ENCODE results near the gene PPP1R37.

PPP1R37 gene

GRCh38 chr19:45101806-45102205, 8.8 kb downstream of the PPP1R37 start:
- no peaks in the 10 kb centered on the region for H3K27me3 ChIP-seq (ENCODE audit: insufficient read depth, low read depth)
- no peak overlapping the region for H2AFZ ChIP-seq (ENCODE audit: low read depth)
- peaks cover 32% of the 10 kb centered on the region for H3K4me1 ChIP-seq (ENCODE audit: low read depth, poor library complexity, severe bottlenecking)
- H3K4me3 ChIP-seq (IDR thresholded peaks at IDR 0.05; ENCODE audit: insufficient read depth, low read depth, low read length) = no peak overlapping the region
- H4K20me1 ChIP-seq (ENCODE audit: insufficient read depth) = peaks cover 3% of the 10 kb centered on the region; the same call in 1 of the 2 replicates
- H3K9ac ChIP-seq = no peak overlapping the region
- no peak for TF ChIP-seq CTCF (conservative IDR thresholded peaks at IDR 0.05; ENCODE audit: low read depth, low read length)
- H3K79me2 ChIP-seq (ENCODE audit: insufficient read depth, low read depth) = peaks cover 93% of the 10 kb centered on the region
- H3K36me3 ChIP-seq (ENCODE audit: insufficient read depth) = no peaks in the 10 kb centered on the region
- no peak overlapping the region for H3K4me2 ChIP-seq
- H3K27ac ChIP-seq = no peak overlapping the region

- Histone ChIP-seq H3K36me3 (ENCODE audit: insufficient read depth) (no peaks in the 10 kb centered on the region), H3K4me3 (IDR thresholded peaks at IDR 0.05; ENCODE audit: insufficient read depth, low read depth, low read length) (no peak overlapping the region), H3K9ac (no peak overlapping the region), H2AFZ (ENCODE audit: low read depth) (no peak overlapping the region), H4K20me1 (ENCODE audit: insufficient read depth) (peaks cover 3% of the 10 kb centered on the region; the same call in 1 of the 2 replicates), H3K27ac (no peak overlapping the region), H3K4me1 (ENCODE audit: low read depth, poor library complexity, severe bottlenecking) (peaks cover 26% of the 10 kb centered on the region), H3K4me2 (no peak overlapping the region), H3K27me3 (ENCODE audit: insufficient read depth, low read depth) (no peaks in the 10 kb centered on the region), H3K79me2 (ENCODE audit: insufficient read depth, low read depth) (peaks cover 93% of the 10 kb centered on the region)
- TF ChIP-seq CTCF (conservative IDR thresholded peaks at IDR 0.05; ENCODE audit: low read depth, low read length) = no peak
Measured at GRCh38 chr19:45102481-45102880, 9.5 kb downstream of the PPP1R37 start.

GRCh38 chr19:45103156-45103507, 10.2 kb downstream of the PPP1R37 start:
- Histone ChIP-seq H3K27me3 (ENCODE audit: insufficient read depth, low read depth) (no peaks in the 10 kb centered on the region), H3K9ac (no peak overlapping the region), H3K27ac (no peak overlapping the region)

DNA sequence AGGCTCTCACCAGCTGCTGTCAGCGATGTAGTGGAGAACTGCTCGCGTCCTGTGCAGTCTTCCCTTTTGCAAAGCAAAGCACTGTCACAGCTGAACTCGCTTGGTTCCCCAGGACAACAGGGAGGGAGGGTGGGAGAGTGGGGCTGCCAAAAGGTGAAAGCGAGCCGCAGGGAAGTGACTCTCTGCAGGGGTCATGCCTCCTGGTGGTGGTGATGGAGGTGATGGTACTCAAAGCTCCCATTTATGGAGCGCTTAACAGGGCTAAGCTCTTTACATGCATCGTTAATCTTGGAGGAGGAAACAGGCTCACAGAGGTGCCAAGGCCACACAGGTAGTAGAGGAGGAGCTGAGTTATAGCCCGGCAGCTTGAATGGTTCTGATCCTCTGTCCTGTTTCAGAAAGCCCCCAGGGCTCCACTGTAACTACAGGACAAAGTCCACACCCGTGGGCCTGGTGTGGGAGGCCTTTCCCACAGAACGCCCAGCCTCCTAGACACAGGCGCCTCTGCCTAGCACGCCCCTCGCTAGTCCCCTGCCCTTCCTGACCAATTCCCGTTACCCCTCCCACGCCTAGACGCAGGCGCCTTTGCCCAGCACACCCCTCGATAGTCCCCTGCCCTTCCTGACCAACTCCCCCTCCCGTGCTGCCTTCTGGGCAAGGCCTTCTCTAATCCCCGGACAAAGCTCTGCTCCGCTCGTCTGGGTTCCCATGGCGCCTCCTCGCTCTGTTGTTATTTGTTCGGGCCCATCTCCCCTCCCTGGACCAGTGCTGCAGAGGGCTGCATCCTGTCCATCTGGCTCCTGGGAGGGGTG, 10.7 kb downstream of the PPP1R37 start:
- no peak overlapping the region for H3K4me3 ChIP-seq (IDR thresholded peaks at IDR 0.05; ENCODE audit: insufficient read depth, low read depth, low read length)
- H3K27ac ChIP-seq = no peak overlapping the region
- peaks cover 3% of the 10 kb centered on the region; the same call in 1 of the 2 replicates for H4K20me1 ChIP-seq (ENCODE audit: insufficient read depth)
- no peaks in the 10 kb centered on the region for H3K36me3 ChIP-seq (ENCODE audit: insufficient read depth)
- no peaks in the 10 kb centered on the region for H3K27me3 ChIP-seq (ENCODE audit: insufficient read depth, low read depth)
- no peak overlapping the region for H2AFZ ChIP-seq (ENCODE audit: low read depth)
- peaks cover 15% of the 10 kb centered on the region for H3K4me1 ChIP-seq (ENCODE audit: low read depth, poor library complexity, severe bottlenecking)
- peaks cover 93% of the 10 kb centered on the region for H3K79me2 ChIP-seq (ENCODE audit: insufficient read depth, low read depth)
- H3K9ac ChIP-seq = no peak overlapping the region
- H3K4me2 ChIP-seq = no peak overlapping the region; the same call in 1 of the 2 replicates
- no peak for TF ChIP-seq CTCF (conservative IDR thresholded peaks at IDR 0.05; ENCODE audit: low read depth, low read length)

More at GRCh38 chr19:45103156-45103507, 10.2 kb downstream of the PPP1R37 start:
- Histone ChIP-seq H3K4me1 (ENCODE audit: low read depth, poor library complexity, severe bottlenecking) (peaks cover 20% of the 10 kb centered on the region), H2AFZ (ENCODE audit: low read depth) (no peak overlapping the region), H4K20me1 (ENCODE audit: insufficient read depth) (peaks cover 3% of the 10 kb centered on the region; the same call in 1 of the 2 replicates), H3K79me2 (ENCODE audit: insufficient read depth, low read depth) (peaks cover 93% of the 10 kb centered on the region), H3K4me2 (no peak overlapping the region), H3K4me3 (IDR thresholded peaks at IDR 0.05; ENCODE audit: insufficient read depth, low read depth, low read length) (no peak overlapping the region), H3K36me3 (ENCODE audit: insufficient read depth) (no peaks in the 10 kb centered on the region)
- TF ChIP-seq CTCF (conservative IDR thresholded peaks at IDR 0.05; ENCODE audit: low read depth, low read length) = no peak

Measured in KMS-11 (cell line).